GM12878 (cell line): Measurements from ENCODE around the gene PLAC9. TPM values are rescaled to one million over a fixed set of nuclear protein-coding genes. Genes with fewer than 3 reads are reported as not detected.

ENCODE experiments used
- ATAC-seq: fragments of 200-7000 bp; cut with Tn5 transposase; 3 replicates; pipeline ENCODE4 v1.9.1; 2020; ENCODE audit warnings: mild to moderate bottlenecking, moderate library complexity
- BruUV-seq: library from RNA; stranded (reverse); fragments of 400-500 nt; replicated peaks from 2 replicates; lab custom pipeline; 2021; lab: Mats Ljungman, UMichigan
- CTCF ChIA-PET: fragments of 300-600 bp; sonication (Branson Sonifier 250); formaldehyde crosslinking; extraction: SDS; loops from one replicate; lab custom pipeline; 2021; ENCODE audit warnings: inconsistent platforms; lab: Yijun Ruan, JAX
- POLR2A ChIA-PET: fragments of 350-600 bp; formaldehyde crosslinking; extraction: SDS; loops from one replicate; lab custom pipeline; 2021; ENCODE audit warnings: inconsistent platforms; lab: Charles Lee
- RAD21 ChIA-PET: fragments of 300-600 bp; sonication (Branson Sonifier 250); formaldehyde crosslinking; loops from one replicate; lab custom pipeline; 2023; ENCODE audit warnings: antibody characterized with exemption; ENCODE audit not compliant: unreplicated experiment; lab: Charles Lee
- SMC1A ChIA-PET: fragments of 300-600 bp; sonication (Branson Sonifier 250); formaldehyde crosslinking; loops from one replicate; lab custom pipeline; 2023; ENCODE audit not compliant: unreplicated experiment, uncharacterized antibody; lab: Charles Lee
- DNase-seq: peaks from one replicate; pipeline ENCODE4 v3.0.0-alpha.2; 2011; ENCODE audit warnings: low read depth, low spot score
- FAIRE-seq: peaks from 3 replicates; lab custom pipeline; 2011; peaks lifted over from hg19 to GRCh38; lab: Jason Lieb, UNC
- H2AFZ ChIP-seq: 2 replicates; pipeline ENCODE4 v1.6.0; 2011; ENCODE audit warnings: low read depth, low read length, control low read depth; ENCODE audit not compliant: control insufficient read depth
- H3K27ac ChIP-seq: 2 replicates; pipeline ENCODE4 v1.5.1; 2011; ENCODE audit warnings: control low read depth; ENCODE audit not compliant: control insufficient read depth, insufficient read depth
- H3K27me3 ChIP-seq, 2 experiments: replicated peaks in 1 of 2; 2 replicates each; pipeline versions ENCODE4 v1.6.0 to v1.6.1; 2011; ENCODE audit warnings: low read length in 1 of 2; ENCODE audit not compliant: control insufficient read depth in 2 of 2, insufficient read depth in 2 of 2
- H3K36me3 ChIP-seq, 2 experiments: 2 replicates each; pipeline ENCODE4 v1.5.1; 2011; ENCODE audit warnings: low read length in 1 of 2; ENCODE audit not compliant: control insufficient read depth in 2 of 2, insufficient read depth in 2 of 2
- H3K4me1 ChIP-seq: 2 replicates; pipeline ENCODE4 v1.6.1; 2011; ENCODE audit warnings: mild to moderate bottlenecking, low read length, moderate library complexity, mixed read lengths; ENCODE audit not compliant: control insufficient read depth, insufficient read depth
- H3K4me2 ChIP-seq: 2 replicates; pipeline ENCODE4 v1.6.0; 2011; ENCODE audit warnings: control low read depth; ENCODE audit not compliant: control insufficient read depth, insufficient read depth
- H3K4me3 ChIP-seq: fragments of 200-600 bp; sonication (generic); 2 replicates; pipeline ENCODE4 v1.5.1; 2016
- H3K79me2 ChIP-seq: 2 replicates; pipeline ENCODE4 v1.6.0; 2011; ENCODE audit warnings: low read length; ENCODE audit not compliant: control insufficient read depth, insufficient read depth
- H3K9ac ChIP-seq: 2 replicates; pipeline ENCODE4 v1.8.0; 2011; ENCODE audit warnings: low read length, control low read depth, mixed read lengths; ENCODE audit not compliant: control insufficient read depth, insufficient read depth
- H3K9me3 ChIP-seq: replicated peaks from 3 replicates; pipeline ENCODE4 v1.5.1; 2011; ENCODE audit warnings: mild to moderate bottlenecking, low read length; ENCODE audit not compliant: control insufficient read depth, insufficient read depth
- H4K20me1 ChIP-seq: 2 replicates; pipeline ENCODE4 v1.6.0; 2011; ENCODE audit not compliant: control insufficient read depth, insufficient read depth
- ATF3 ChIP-seq: IDR thresholded peaks from 2 replicates; pipeline ENCODE4 v1.6.1; 2011; ENCODE audit warnings: low read depth, mild to moderate bottlenecking, low read length, moderate library complexity, borderline replicate concordance; ENCODE audit errors: extremely low read depth
- CHD1 ChIP-seq: IDR thresholded peaks from 2 replicates; pipeline ENCODE4 v1.6.1; 2012; ENCODE audit warnings: low read depth, low read length, improper control_type of control experiment
- CREB1 ChIP-seq: IDR thresholded peaks from 2 replicates; pipeline ENCODE4 v1.6.1; 2012; ENCODE audit warnings: low read depth, mild to moderate bottlenecking, inconsistent platforms
- E2F8 ChIP-seq: fragments of 450-650 bp; IDR thresholded peaks from 2 replicates; pipeline ENCODE4 v1.6.1; 2018; ENCODE audit warnings: mild to moderate bottlenecking, low read depth, moderate library complexity; ENCODE audit not compliant: partially characterized antibody
- E4F1 ChIP-seq: fragments of 450-650 bp; IDR thresholded peaks from 2 replicates; pipeline ENCODE4 v1.6.1; 2018; ENCODE audit warnings: borderline replicate concordance, mild to moderate bottlenecking; ENCODE audit not compliant: partially characterized antibody
- HSF1 ChIP-seq: fragments of 150-350 bp; IDR thresholded peaks from 2 replicates; pipeline ENCODE4 v1.6.1; 2014; ENCODE audit warnings: mild to moderate bottlenecking, low read depth, low read length
- IKZF1 ChIP-seq: fragments of 450-650 bp; conservative IDR thresholded peaks from 2 replicates; pipeline ENCODE4 v1.6.1; 2017; ENCODE audit warnings: antibody characterized with exemption, mild to moderate bottlenecking
- MAX ChIP-seq: IDR thresholded peaks from 2 replicates; pipeline ENCODE4 v1.6.1; 2012; ENCODE audit warnings: low read depth, low read length, improper control_type of control experiment
- MYC ChIP-seq: IDR thresholded peaks from 2 replicates; pipeline ENCODE4 v1.6.1; 2011; ENCODE audit warnings: mild to moderate bottlenecking, low read length, moderate library complexity, inconsistent platforms; ENCODE audit not compliant: insufficient read depth, insufficient replicate concordance, insufficient read length, severe bottlenecking
- NRF1 ChIP-seq: conservative IDR thresholded peaks from 2 replicates; pipeline ENCODE4 v1.6.1; 2011; ENCODE audit warnings: mild to moderate bottlenecking, low read depth, low read length, improper control_type of control experiment
- USF1 ChIP-seq: IDR thresholded peaks from 2 replicates; pipeline ENCODE4 v1.6.1; 2011; ENCODE audit warnings: borderline replicate concordance, low read depth, mild to moderate bottlenecking, moderate library complexity, mixed read lengths, low read length; ENCODE audit not compliant: insufficient read depth; ENCODE audit errors: extremely low read length
- ZNF24 ChIP-seq: fragments of 450-650 bp; IDR thresholded peaks from 2 replicates; pipeline ENCODE4 v1.6.1; 2017; ENCODE audit warnings: antibody characterized with exemption, mild to moderate bottlenecking
- WGBS: methylation state at CpG from one replicate; pipeline ENCODE4 v1.1.6; 2016; ENCODE audit warnings: low lambda C conversion rate; ENCODE audit not compliant: insufficient replicate concordance, insufficient coverage; ENCODE audit errors: missing lambda C conversion rate; 5-methylcytosine and 5-hydroxymethylcytosine counted together
- in situ Hi-C: fragments of 300-500 bp; cut with MboI; formaldehyde crosslinking; loops from 9 replicates; pipeline ENCODE4 v1.14.3; 2018; ENCODE audit warnings: mixed read lengths
- intact Hi-C: fragments of 100-400 bp; cut with micrococcal nuclease; formaldehyde crosslinking; loops from one replicate; pipeline ENCODE4 v1.14.2; 2022; ENCODE audit not compliant: unreplicated experiment
- polyA plus RNA-seq, 11 experiments: library from polyadenylated mRNA; depleted of rRNA in 4 of 11; unstranded in 6 of 11; stranded (reverse) in 5 of 11; fragments of >200 nt; fragmentation: Nextera tagmentation in 4 of 11; fragmentation: Illumina TruSeq in 1 of 11; extraction: Ambion mirVana in 4 of 11; extraction: Trizol in 1 of 11; gene quantifications; 1 replicate in 1 of 11; 2 replicates in 10 of 11; pipeline versions ENCODE4 v1.2.1 to v1.2.3, GENCODE V29; 2011 to 2016; ENCODE audit warnings: inconsistent platforms in 2 of 11, missing spikeins in 2 of 11, low read depth in 1 of 11
- total RNA-seq, 4 experiments: library from RNA; depleted of rRNA in 3 of 4; stranded (reverse); fragments of >200 nt in 3 of 4; fragmentation: Illumina TruSeq in 1 of 4; extraction: Trizol in 1 of 4; gene quantifications; 2 replicates each; pipeline versions ENCODE4 v1.2.1 to v1.2.3, GENCODE V29; 2013 to 2021

The PLAC9 gene
- total and polyA plus RNA-seq, 10 of the 15 experiments (the other 5 are each of a cell fraction or from before 2014, with no cell fraction given) = not detected

- ChIA-PET RAD21 (interaction anchor here (0.9 kb wide), 1 partner anchor 89 kb away, joined by 3 read pairs; no protein-coding TSS in a partner anchor), POLR2A (no interaction called here), CTCF (interaction anchor here (0.6 to 1.1 kb wide), 2 partner anchors 11 to 14 kb away, joined by 3 read pairs; no protein-coding TSS in a partner anchor), SMC1A (interaction anchor here (0.6 kb wide), 1 partner anchor 115 kb away, joined by 3 read pairs; no protein-coding TSS in a partner anchor)
- no peaks in the 10 kb centered on the region for H4K20me1 ChIP-seq
- no peaks in the 10 kb centered on the region for H3K9me3 ChIP-seq
- H3K4me3 ChIP-seq = no peak overlapping the region
- WGBS = 39% methylated on average over 14 of the region's 14 CpGs
- H2AFZ ChIP-seq = no peak overlapping the region
- BruUV-seq = no TSS peak
- H3K4me1 ChIP-seq = no peaks in the 10 kb centered on the region
- H3K27ac ChIP-seq = no peak overlapping the region
- no peaks in the 10 kb centered on the region for H3K79me2 ChIP-seq
- in situ Hi-C loops (no loop called here), intact Hi-C loops (no loop called here)
- ATAC-seq = no peak
- no peak overlapping the region for H3K9ac ChIP-seq
- no peak for DNase-seq
- peaks cover 1 to 3% of the 10 kb centered on the region in 2 experiments; a peak in 3 of 4 replicates for H3K27me3 ChIP-seq
- H3K36me3 ChIP-seq = no peaks in the 10 kb centered on the region
- no peak overlapping the region for H3K4me2 ChIP-seq
- no peak for FAIRE-seq
- TF ChIP-seq IKZF1 (no peak), E2F8 (no peak), E4F1 (no peak), CHD1 (no peak), USF1 (no peak), MAX (no peak), HSF1 (no peak), MYC (no peak), NRF1 (no peak), ZNF24 (no peak), ATF3 (no peak), CREB1 (no peak)
Observed at GRCh38 chr10:80137031-80137862, 4.7 kb downstream of the PLAC9 start.
